ENCODE results near the gene DNTTIP2. TPM values are rescaled to one million over a fixed set of nuclear protein-coding genes. Genes with fewer than 3 reads are reported as not detected.
"Not testable (repeated sequence)": the region's sequence is repeated elsewhere in the genome, so short reads cannot be mapped to it uniquely, and the experiment has no call there.

DNTTIP2 gene
- total RNA-seq, 1 donor: 23.5 TPM

DNA sequence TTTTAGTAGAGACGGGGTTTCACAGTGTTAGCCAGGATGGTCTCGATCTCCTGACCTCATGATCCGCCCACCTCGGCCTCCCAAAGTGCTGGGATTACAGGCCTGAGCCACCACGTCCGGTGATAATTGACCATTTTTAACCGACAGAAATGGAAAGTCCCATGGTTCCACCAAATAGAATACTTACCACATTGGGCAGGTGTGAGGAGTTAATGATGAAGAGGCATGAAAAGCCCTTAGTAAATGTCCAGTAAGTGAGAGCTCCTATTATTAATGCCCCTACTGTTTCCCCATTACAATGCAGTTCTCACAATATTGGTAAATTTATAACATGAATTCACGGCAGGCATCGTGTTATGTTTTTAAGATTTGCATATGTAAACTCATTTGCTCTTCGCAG is 38.3 kb upstream of the DNTTIP2 start:
- H4K20me1 ChIP-seq (ENCODE audit: insufficient read depth, low read length): no peaks in the 10 kb centered on the region
- H3K79me2 ChIP-seq (ENCODE audit: insufficient read depth, low read length): no peaks in the 10 kb centered on the region
- peaks cover 8% of the 10 kb centered on the region for H3K27me3 ChIP-seq (ENCODE audit: insufficient read depth, low read length)
- TF ChIP-seq, protein P1, sequence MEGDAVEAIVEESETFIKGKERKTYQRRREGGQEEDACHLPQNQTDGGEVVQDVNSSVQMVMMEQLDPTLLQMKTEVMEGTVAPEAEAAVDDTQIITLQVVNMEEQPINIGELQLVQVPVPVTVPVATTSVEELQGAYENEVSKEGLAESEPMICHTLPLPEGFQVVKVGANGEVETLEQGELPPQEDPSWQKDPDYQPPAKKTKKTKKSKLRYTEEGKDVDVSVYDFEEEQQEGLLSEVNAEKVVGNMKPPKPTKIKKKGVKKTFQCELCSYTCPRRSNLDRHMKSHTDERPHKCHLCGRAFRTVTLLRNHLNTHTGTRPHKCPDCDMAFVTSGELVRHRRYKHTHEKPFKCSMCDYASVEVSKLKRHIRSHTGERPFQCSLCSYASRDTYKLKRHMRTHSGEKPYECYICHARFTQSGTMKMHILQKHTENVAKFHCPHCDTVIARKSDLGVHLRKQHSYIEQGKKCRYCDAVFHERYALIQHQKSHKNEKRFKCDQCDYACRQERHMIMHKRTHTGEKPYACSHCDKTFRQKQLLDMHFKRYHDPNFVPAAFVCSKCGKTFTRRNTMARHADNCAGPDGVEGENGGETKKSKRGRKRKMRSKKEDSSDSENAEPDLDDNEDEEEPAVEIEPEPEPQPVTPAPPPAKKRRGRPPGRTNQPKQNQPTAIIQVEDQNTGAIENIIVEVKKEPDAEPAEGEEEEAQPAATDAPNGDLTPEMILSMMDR (IDR thresholded peaks at IDR 0.05; ENCODE audit: extremely low read depth, low read depth, low read length): no peak
- H3K9me3 ChIP-seq (ENCODE audit: low read depth, low read length): no peaks in the 10 kb centered on the region
- no peak overlapping the region for H3K27ac ChIP-seq (ENCODE audit: low read depth, low read length)
- H3K4me3 ChIP-seq (ENCODE audit: insufficient read depth, low read length): no peak overlapping the region
- no peak for DNase-seq (ENCODE audit: insufficient read length, low spot score, missing footprints)
- no peak overlapping the region for H3K4me2 ChIP-seq (ENCODE audit: insufficient read depth, low read length)
- no peak overlapping the region for H2AFZ ChIP-seq (ENCODE audit: low read length)
- no peaks in the 10 kb centered on the region for H3K4me1 ChIP-seq (ENCODE audit: insufficient read depth, low read length)
- H3K36me3 ChIP-seq (ENCODE audit: insufficient read depth, low read length): no peaks in the 10 kb centered on the region

DNA sequence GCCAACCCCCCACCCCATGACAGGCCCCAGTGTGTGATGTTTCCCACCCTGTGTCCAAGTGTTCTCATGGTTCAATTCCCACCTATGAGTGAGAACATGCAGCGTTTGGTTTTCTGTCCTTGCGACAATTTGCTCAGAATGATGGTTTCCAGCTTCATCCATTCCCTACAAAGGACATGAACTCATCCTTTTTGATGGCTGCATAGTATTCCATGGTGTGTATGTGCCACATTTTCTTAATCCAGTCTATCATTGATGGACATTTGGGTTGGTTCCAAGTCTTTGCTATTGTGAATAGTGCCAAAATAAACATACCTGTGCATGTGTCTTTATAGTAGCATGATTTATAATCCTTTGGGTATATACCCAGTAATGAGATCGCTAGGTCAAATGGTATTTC is 31.9 kb upstream of the DNTTIP2 start:
- H3K4me2 ChIP-seq (ENCODE audit: insufficient read depth, low read length); H3K4me3 ChIP-seq (ENCODE audit: insufficient read depth, low read length); H3K36me3 ChIP-seq (ENCODE audit: insufficient read depth, low read length); DNase-seq (ENCODE audit: insufficient read length, low spot score, missing footprints); H2AFZ ChIP-seq (ENCODE audit: low read length); H3K27ac ChIP-seq (ENCODE audit: low read depth, low read length); H3K9me3 ChIP-seq (ENCODE audit: low read depth, low read length); H3K27me3 ChIP-seq (ENCODE audit: insufficient read depth, low read length): not testable (repeated sequence)
- peaks cover 30% of the 10 kb centered on the region for H3K79me2 ChIP-seq (ENCODE audit: insufficient read depth, low read length)
- peaks cover 23% of the 10 kb centered on the region for H3K4me1 ChIP-seq (ENCODE audit: insufficient read depth, low read length)
- peaks cover 14% of the 10 kb centered on the region for H4K20me1 ChIP-seq (ENCODE audit: insufficient read depth, low read length)

DNA sequence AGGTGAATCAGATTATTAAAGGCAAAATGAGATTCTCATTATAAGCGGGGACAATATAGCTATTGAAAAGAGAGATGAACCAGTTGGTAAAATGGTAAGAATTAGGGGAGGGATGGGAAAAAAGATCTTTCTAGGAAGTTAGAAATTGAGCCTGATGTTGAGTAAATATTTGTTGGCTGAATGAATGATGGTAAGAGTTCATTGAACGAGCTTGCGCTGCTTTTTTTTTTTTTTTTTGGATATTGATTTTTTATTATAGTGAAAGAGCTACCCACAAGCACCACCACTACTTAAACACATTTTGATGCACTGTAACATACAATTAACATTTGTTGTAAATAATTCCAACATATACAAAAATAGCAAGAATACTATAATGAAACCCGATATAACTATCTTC is 31.3 kb upstream of the DNTTIP2 start:
- Histone ChIP-seq H3K27me3 (ENCODE audit: insufficient read depth, low read length) (peaks cover 2% of the 10 kb centered on the region), H3K4me1 (ENCODE audit: insufficient read depth, low read length) (peaks cover 24% of the 10 kb centered on the region), H3K27ac (ENCODE audit: low read depth, low read length) (no peak overlapping the region), H3K36me3 (ENCODE audit: insufficient read depth, low read length) (no peaks in the 10 kb centered on the region), H3K4me2 (ENCODE audit: insufficient read depth, low read length) (peak overlapping the region; percentile 82), H4K20me1 (ENCODE audit: insufficient read depth, low read length) (peaks cover 15% of the 10 kb centered on the region), H3K9me3 (ENCODE audit: low read depth, low read length) (no peaks in the 10 kb centered on the region), H3K4me3 (ENCODE audit: insufficient read depth, low read length) (no peak overlapping the region), H3K79me2 (ENCODE audit: insufficient read depth, low read length) (peaks cover 35% of the 10 kb centered on the region), H2AFZ (ENCODE audit: low read length) (no peak overlapping the region)
- DNase-seq (ENCODE audit: insufficient read length, low spot score, missing footprints): no peak
- TF ChIP-seq, protein P1 (IDR thresholded peaks at IDR 0.05; ENCODE audit: extremely low read depth, low read depth, low read length): no peak

DNA sequence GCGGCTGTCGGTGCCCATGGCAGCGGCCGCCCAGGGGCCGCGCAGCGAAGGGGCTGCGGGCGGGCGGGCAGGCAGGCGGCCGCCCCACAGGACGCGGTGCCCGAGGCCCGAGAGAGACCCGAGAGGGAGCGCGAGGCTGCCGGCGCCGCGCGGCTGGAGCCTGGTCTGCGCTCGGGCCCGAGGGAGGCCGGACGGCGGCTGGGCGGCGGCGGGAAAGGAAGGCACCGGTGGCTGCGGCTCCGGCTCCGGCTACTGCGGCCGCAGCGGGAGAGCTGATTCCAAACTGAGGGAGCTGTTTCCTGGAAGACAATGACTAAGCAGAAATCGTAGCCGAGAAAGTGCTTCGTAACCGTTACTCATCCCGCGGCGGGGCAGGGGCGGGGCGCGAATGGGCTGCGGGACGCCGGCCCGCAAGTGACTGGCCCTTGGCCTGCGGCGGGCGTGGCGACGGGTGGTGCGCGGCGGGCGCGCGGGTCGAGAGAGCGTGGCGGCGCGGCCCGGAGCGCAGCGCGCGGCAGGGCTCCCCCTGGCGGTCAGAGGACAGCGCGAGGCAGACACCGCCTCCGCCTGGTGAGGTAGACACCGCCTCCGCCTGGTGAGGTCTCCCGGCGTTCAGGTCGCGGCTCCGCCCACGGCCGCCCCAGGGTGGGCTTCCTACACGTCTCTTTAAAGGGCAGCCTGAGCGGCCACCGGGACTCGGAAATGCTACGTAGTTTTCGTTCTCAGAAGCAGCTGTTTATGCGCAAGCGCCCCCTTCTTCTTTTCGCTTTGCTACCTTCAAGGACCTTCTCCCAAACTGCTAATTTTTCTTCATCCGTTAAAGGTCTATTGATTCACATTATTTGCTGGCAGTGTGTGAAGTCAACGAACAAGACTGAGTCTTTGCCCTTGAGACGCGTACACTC is 30.4 kb upstream of the DNTTIP2 start, which contains the start of gene GCLM:
GCLM (minus strand) TSS at position 285 of the 905 bp plus-strand sequence; CDS start at position 18, 267 bp downstream.
- Histone ChIP-seq H3K4me2 (ENCODE audit: insufficient read depth, low read length) (peak within 1 kb of the TSS; percentile 84), H3K36me3 (ENCODE audit: insufficient read depth, low read length) (no peaks in the 10 kb centered on the region), H3K9me3 (ENCODE audit: low read depth, low read length) (no peaks in the 10 kb centered on the region), H4K20me1 (ENCODE audit: insufficient read depth, low read length) (peaks cover 23% of the 10 kb centered on the region), H3K79me2 (ENCODE audit: insufficient read depth, low read length) (peaks cover 44% of the 10 kb centered on the region), H3K4me1 (ENCODE audit: insufficient read depth, low read length) (peaks cover 24% of the 10 kb centered on the region), H2AFZ (ENCODE audit: low read length) (peak within 1 kb of the TSS; percentile 95), H3K4me3 (ENCODE audit: insufficient read depth, low read length) (peak within 1 kb of the TSS; percentile 77), H3K27ac (ENCODE audit: low read depth, low read length) (peak within 1 kb of the TSS; percentile 48), H3K27me3 (ENCODE audit: insufficient read depth, low read length) (peaks cover 2% of the 10 kb centered on the region)
- DNase-seq (ENCODE audit: insufficient read length, low spot score, missing footprints): peak; percentile 99
- TF ChIP-seq, protein P1 (IDR thresholded peaks at IDR 0.05; ENCODE audit: extremely low read depth, low read depth, low read length): peak; percentile 57

Measured in osteoblast (primary cell).